HUES64 (cell line): ENCODE data around the gene ARHGEF38.

ENCODE experiments used
- H3K27ac ChIP-seq: 2 replicates; pipeline ENCODE4 v1.7.0; 2013; ENCODE audit warnings: low read depth, low read length, inconsistent platforms
- H3K27me3 ChIP-seq: 2 replicates; pipeline ENCODE4 v1.6.1; 2013; ENCODE audit warnings: mild to moderate bottlenecking, low read length; ENCODE audit not compliant: insufficient read depth
- H3K36me3 ChIP-seq: 2 replicates; pipeline ENCODE4 v1.6.1; 2013; ENCODE audit warnings: mild to moderate bottlenecking, low read length; ENCODE audit not compliant: insufficient read depth
- H3K4me1 ChIP-seq: 2 replicates; pipeline ENCODE4 v1.6.1; 2013; ENCODE audit warnings: mild to moderate bottlenecking, low read length, moderate library complexity; ENCODE audit not compliant: insufficient read depth
- H3K4me3 ChIP-seq: 2 replicates; pipeline ENCODE4 v1.5.1; 2013; ENCODE audit warnings: mild to moderate bottlenecking, low read length, moderate library complexity
- H3K9ac ChIP-seq: 2 replicates; pipeline ENCODE4 v1.6.1; 2013; ENCODE audit warnings: mild to moderate bottlenecking, low read depth, low read length
- H3K9me3 ChIP-seq: 2 replicates; pipeline ENCODE4 v1.6.1; 2013; ENCODE audit warnings: low read depth, low read length; ENCODE audit not compliant: insufficient read depth
- WGBS: fragments of 150-250, 120-280 bp; methylation state at CpG from one replicate; pipeline ENCODE4 v1.1.7; 2013; ENCODE audit warnings: missing lambda C conversion rate; 5-methylcytosine and 5-hydroxymethylcytosine counted together

ARHGEF38 gene

DNA sequence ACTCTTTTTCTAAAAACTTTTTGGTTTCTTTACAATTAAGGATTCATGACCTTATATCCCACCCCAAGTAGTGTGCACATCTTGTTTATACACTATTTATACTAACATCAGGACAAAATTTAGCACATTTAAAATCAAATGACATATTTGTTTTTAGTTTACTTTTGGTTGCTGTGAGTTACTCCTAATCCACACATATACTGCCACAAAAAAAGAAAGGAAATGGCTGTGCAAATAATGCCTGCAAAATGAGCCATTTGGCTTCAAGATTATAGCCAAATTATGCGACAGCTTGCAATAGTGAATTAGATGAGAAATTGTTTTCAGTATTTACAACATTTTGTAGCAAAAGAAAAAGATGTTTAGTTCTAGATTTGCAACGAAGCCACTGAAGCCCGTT lies 10.4 kb upstream of the ARHGEF38 start:
- H3K27me3 ChIP-seq = peaks cover 43% of the 10 kb centered on the region
- no peak overlapping the region for H3K4me3 ChIP-seq
- no peaks in the 10 kb centered on the region for H3K36me3 ChIP-seq
- 96% methylated on average over 3 of the region's 3 CpGs for WGBS
- no peaks in the 10 kb centered on the region for H3K4me1 ChIP-seq
- no peak overlapping the region for H3K27ac ChIP-seq
- no peaks in the 10 kb centered on the region for H3K9me3 ChIP-seq
- no peak overlapping the region for H3K9ac ChIP-seq

DNA sequence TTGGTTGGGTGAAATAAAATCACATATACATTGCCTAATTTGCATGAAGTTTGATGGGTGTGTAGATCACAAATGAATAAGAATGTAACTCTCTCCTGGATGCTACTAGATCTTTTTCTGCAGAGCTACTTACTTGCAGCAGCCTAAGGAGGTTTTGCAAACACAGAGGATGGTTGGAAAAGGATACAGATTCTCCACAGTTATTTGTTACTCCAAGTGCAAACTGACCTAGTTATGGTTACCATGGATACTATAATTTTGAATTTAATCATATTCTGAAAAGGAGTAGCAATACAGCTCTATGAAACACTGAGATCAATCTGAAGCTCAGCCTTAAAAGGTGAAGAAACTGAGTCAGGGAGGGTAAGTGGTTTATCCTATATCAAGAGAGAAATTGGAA lies 9.1 kb upstream of the ARHGEF38 start:
- Histone ChIP-seq H3K36me3 (no peaks in the 10 kb centered on the region), H3K4me1 (no peaks in the 10 kb centered on the region; the same call in 1 of the 2 replicates), H3K9me3 (no peaks in the 10 kb centered on the region), H3K4me3 (no peak overlapping the region), H3K9ac (no peak overlapping the region), H3K27ac (no peak overlapping the region), H3K27me3 (peaks cover 56% of the 10 kb centered on the region)

DNA sequence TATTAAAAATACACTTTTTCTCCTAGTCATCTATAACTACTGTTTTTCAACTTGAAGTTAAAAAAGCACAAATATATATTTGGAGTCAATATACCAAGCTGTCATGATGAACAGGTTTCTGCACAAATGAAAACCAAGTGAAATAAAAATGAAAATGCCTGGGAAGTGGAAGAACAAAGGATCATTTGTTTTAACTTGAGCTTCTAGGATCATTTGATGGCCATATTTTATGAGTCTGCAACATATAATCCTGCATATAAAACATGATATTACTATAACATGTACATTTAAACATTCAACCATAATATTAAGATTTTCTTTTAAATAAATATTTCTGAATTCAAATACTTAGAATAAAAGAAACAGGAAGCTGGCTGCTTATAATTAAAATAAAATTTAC lies 8.5 kb upstream of the ARHGEF38 start:
- Histone ChIP-seq H3K9ac (no peak overlapping the region), H3K27me3 (peaks cover 61% of the 10 kb centered on the region), H3K4me1 (no peaks in the 10 kb centered on the region; the same call in 1 of the 2 replicates), H3K36me3 (no peaks in the 10 kb centered on the region), H3K4me3 (no peak overlapping the region), H3K27ac (no peak overlapping the region), H3K9me3 (no peaks in the 10 kb centered on the region)

DNA sequence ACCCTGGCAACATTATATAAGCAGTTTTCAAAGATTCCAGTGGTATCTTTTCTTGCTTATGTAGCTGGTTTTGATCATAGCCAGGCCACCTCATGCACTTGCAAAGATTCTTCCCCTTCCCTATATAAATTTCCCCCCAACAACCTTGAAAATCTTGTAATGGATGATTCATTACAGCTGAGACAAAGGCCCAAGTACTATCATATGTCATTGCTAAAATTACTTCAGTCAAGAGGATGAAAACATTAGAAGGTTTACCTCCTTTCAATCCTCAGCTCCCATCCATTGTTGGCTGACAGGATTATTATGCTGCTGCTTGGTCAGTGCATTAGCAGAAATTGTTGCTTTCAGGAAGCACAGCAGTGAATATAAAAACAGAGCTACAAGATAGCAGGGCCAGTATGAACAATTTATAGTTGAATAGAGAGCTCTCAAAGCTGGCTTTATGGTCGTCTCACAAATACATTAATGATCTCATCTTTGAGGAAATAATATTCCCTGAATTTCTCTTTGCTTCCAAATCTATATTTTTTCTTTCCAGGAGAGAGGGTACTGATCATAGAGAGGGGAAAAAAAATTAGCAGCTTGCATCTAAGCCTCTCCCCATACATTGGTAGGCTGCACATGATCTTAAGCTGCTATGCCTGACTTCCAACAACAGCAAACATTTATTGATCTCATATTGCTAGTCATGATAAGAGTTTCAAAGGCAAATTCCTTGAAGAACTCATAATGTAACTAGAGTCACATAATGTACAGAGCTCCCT lies 7.7 kb upstream of the ARHGEF38 start:
- Histone ChIP-seq H3K4me1 (no peaks in the 10 kb centered on the region; the same call in 1 of the 2 replicates), H3K27ac (no peak overlapping the region), H3K9me3 (no peaks in the 10 kb centered on the region), H3K27me3 (peaks cover 70% of the 10 kb centered on the region), H3K4me3 (no peak overlapping the region), H3K9ac (no peak overlapping the region), H3K36me3 (no peaks in the 10 kb centered on the region)
- WGBS = no CpG with 5 or more reads among the region's 1 CpG

- Histone ChIP-seq H3K9ac (no peak overlapping the region), H3K27ac (no peak overlapping the region), H3K9me3 (no peaks in the 10 kb centered on the region), H3K4me3 (no peak overlapping the region), H3K36me3 (no peaks in the 10 kb centered on the region), H3K4me1 (peaks cover under 1% of the 10 kb centered on the region; the same call in 1 of the 2 replicates), H3K27me3 (peaks cover 83% of the 10 kb centered on the region)
These were observed 6.3 kb upstream of the ARHGEF38 start for GRCh38 chr4:105546086-105546485.

DNA sequence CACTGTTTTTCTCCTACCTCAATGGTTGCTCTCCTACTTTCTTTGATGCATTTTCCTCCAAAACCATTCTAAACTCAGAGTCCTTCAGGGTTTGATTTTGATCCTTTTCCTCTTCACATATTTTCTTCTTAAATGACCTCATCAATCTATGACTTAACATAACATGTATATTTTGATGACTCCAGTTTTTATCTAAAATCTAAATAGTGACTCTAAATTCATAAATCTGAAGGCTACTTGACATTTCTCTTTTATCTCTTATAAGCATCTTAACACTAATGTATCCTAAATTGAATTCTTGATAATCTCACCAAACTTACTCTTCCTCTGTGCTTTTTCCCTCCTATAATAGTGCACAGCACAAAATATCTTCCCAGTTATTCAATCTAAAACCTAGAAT lies 4.7 kb upstream of the ARHGEF38 start:
- Histone ChIP-seq H3K4me3 (no peak overlapping the region), H3K36me3 (no peaks in the 10 kb centered on the region), H3K27me3 (peaks cover 85% of the 10 kb centered on the region), H3K4me1 (peaks cover 8% of the 10 kb centered on the region; the same call in 1 of the 2 replicates), H3K9me3 (no peaks in the 10 kb centered on the region), H3K9ac (no peak overlapping the region), H3K27ac (no peak overlapping the region)

DNA sequence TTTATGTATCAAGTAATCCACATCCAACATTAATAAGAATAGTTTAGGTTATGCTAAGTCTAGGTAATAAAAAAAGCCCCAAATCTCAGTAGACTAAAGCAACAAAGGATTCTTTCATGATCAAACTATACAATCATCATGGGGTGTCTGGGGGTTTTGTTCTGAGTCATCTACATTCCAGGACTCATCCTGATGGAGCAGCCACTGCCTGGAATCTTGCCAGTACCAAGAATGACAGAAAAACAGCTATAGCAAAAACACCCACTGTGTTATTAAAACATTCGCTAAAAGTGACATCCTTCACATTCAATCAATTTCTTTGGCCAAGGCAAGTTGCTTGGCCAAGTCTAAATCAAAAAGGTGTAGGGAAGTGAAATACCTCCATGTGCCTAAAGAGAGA lies 3.9 kb upstream of the ARHGEF38 start:
- H3K9ac ChIP-seq = no peak overlapping the region
- no peak overlapping the region for H3K4me3 ChIP-seq
- WGBS = no CpG with 5 or more reads among the region's 1 CpG
- H3K27me3 ChIP-seq = peaks cover 87% of the 10 kb centered on the region
- H3K27ac ChIP-seq = no peak overlapping the region
- no peaks in the 10 kb centered on the region for H3K9me3 ChIP-seq
- H3K36me3 ChIP-seq = no peaks in the 10 kb centered on the region
- peaks cover 13% of the 10 kb centered on the region; the same call in 1 of the 2 replicates for H3K4me1 ChIP-seq

DNA sequence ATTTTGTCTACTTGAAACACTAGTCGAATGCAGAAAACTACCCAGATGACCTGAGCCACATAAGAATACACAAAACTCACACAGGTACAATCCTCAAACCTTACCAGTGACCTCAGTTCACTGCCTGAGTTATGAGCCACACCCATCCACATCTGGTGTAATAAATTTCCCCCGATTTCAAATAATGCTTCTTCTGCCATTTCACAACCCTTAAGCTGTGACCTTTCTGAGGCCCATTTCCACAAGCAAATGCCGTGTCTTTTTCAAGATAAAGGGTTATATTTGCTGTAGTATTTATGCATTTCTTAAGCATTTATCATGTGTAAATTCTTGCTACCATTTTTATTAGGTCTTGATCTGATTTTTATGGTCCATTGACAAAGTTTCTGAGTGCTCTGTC lies 1.8 kb upstream of the ARHGEF38 start:
- H3K9me3 ChIP-seq = no peaks in the 10 kb centered on the region
- H3K27me3 ChIP-seq = peaks cover 96% of the 10 kb centered on the region
- no peak overlapping the region for H3K4me3 ChIP-seq
- no peaks in the 10 kb centered on the region for H3K36me3 ChIP-seq
- H3K4me1 ChIP-seq = peaks cover 22% of the 10 kb centered on the region
- 89% methylated on average over 3 of the region's 3 CpGs for WGBS
- H3K27ac ChIP-seq = no peak overlapping the region
- no peak overlapping the region for H3K9ac ChIP-seq

- 12% methylated on average over 4 of the region's 4 CpGs for WGBS
- Histone ChIP-seq H3K9me3 (no peaks in the 10 kb centered on the region), H3K4me1 (peaks cover 49% of the 10 kb centered on the region), H3K27me3 (peaks cover 100% of the 10 kb centered on the region), H3K27ac (no peak overlapping the region), H3K4me3 (peak overlapping the region; percentile 22), H3K36me3 (no peaks in the 10 kb centered on the region), H3K9ac (no peak overlapping the region)
These were observed 3.0 kb downstream of the ARHGEF38 start for GRCh38 chr4:105555409-105555808.

DNA sequence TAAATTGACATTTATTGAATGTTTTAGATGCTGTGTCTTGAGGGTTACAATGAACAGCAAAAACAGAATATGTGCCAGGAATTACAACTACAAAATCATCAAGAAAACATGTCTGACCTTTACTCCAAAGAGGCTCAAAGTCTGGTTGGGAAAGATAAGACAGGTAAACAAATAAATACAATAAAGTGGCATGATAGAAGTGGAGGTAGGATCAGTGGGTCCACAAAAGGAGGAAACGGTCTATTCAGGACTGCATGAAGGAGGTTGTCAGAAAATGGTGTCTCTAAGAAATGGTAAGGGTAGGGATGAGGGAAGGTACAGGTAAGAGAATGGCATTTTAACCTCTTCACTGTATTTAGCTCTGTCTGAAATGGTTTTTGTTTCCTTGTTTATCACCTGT lies 3.8 kb downstream of the ARHGEF38 start:
- H3K27me3 ChIP-seq = peaks cover 100% of the 10 kb centered on the region
- no peak overlapping the region for H3K27ac ChIP-seq
- H3K4me3 ChIP-seq = no peak overlapping the region
- no peaks in the 10 kb centered on the region for H3K36me3 ChIP-seq
- WGBS = 58% methylated on average over 1 of the region's 1 CpG
- H3K4me1 ChIP-seq = peaks cover 47% of the 10 kb centered on the region
- no peaks in the 10 kb centered on the region for H3K9me3 ChIP-seq
- H3K9ac ChIP-seq = no peak overlapping the region

DNA sequence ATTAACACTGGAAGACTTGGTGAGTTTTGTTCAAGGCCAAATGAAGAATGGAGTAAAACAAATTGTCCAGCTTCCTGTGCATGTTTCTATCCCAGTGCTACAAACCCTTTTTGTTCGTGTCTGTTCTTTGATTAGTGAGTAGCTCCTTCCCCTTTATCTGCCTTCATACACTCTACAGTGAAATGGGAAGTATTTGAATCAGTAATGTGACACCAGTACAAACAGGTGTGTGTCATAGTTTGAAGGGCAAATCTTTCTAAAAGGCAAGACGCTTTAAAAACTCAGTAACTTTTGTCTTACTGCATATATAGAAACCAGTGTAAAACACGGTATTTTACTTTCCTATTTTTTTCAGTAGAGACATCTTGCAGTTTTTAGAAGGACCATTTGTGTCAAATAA lies 5.9 kb downstream of the ARHGEF38 start:
- Histone ChIP-seq H3K9ac (no peak overlapping the region), H3K9me3 (no peaks in the 10 kb centered on the region), H3K4me1 (peaks cover 36% of the 10 kb centered on the region), H3K36me3 (no peaks in the 10 kb centered on the region), H3K4me3 (no peak overlapping the region), H3K27me3 (peaks cover 100% of the 10 kb centered on the region), H3K27ac (no peak overlapping the region)
- 83% methylated on average over 2 of the region's 3 CpGs for WGBS

- H3K27me3 ChIP-seq = peaks cover 100% of the 10 kb centered on the region
These were observed 8.0 kb downstream of the ARHGEF38 start for GRCh38 chr4:105560421-105560848.

More at GRCh38 chr4:105560421-105560848, 8.0 kb downstream of the ARHGEF38 start:
- Histone ChIP-seq H3K27ac (no peak overlapping the region), H3K4me1 (peaks cover 28% of the 10 kb centered on the region), H3K4me3 (no peak overlapping the region), H3K9me3 (no peaks in the 10 kb centered on the region), H3K36me3 (no peaks in the 10 kb centered on the region), H3K9ac (no peak overlapping the region)
- WGBS = 100% methylated on average over 1 of the region's 1 CpG
